ENCODE results near the gene LIN54.
A peak's percentile ranks its signal among the peaks of the same experiment; 100 is the strongest.
"Not testable (repeated sequence)": the region's sequence is repeated elsewhere in the genome, so short reads cannot be mapped to it uniquely, and the experiment has no call there.

LIN54 gene

DNA sequence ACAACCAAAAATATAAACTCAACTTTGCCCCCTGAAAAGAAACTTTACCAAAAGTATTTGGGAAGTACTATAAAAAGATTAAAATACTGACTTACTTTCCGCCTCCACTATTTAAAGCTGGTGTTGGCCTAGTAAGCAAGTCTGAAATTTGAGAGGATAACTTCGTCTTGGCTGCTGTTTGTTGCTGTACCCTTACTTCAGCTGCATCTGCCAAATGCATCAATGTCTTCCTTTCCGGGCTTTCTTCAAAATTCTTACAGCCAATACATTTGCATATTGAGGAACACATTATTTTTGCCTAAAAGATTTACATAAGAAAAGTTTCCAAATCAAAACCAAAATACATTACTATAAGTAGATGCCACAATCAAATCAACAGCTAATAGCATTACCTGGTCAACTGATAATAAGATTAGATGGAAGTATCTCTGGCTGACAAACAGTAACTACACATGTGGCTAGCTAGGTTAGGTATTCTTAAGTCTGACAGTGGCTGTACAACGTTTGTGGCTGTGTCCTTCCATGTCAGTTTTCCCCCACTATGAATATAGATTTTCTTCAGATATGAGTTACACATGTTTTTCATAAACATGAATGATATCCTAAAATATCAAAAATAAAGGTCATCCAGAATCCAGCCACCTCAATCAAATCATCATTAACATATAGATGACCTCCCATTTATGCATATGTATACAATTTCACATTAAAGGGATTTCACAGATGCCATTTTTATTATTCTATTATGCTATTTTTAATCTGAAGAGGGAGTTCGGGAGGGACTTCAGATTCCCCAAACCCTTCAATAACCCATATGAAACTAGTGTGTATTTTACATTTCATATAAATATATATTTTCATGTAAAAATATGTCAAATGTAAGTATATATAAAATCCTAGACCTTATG, 79.5 kb downstream of the LIN54 start:
- DNase-seq, result no peak

DNA sequence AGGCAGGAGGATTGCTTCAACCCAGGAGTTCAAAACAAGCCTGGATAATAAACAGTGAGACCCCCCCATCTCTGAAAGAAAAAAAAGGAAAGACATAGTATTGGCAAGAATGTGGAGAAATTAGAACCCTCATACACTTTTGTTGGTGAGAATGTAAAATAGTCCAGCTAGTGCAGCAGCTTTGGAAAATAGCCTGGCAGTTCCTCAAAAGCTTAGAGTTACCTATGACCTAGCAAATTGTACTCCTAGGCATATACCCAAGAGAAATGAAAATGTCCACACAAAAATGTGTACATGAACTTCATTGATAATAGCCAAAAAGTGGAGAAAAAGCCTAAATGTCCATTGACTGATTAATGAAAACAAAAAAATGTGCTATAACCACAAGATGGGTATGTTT, 88.8 kb downstream of the LIN54 start:
- DNase-seq, result no peak

DNA sequence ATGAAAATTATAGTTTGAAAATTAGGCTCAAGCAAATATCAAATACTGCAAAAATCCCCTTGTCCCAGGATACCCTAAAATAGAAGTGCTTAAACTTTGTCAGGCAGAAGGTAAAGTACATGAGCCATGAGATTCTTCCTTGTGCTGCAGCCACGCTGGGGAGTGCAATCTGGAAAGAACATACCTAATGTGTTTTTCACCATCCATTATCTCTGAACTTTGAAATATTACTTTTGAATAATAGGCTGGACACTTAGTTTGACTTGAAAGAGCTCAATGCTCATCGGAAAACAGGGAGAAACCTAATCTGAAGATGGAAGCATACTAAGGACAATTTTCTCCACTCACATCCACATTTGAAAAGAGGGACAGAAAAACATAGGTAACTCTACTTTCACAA, 91.2 kb downstream of the LIN54 start:
- no peak for DNase-seq

DNA sequence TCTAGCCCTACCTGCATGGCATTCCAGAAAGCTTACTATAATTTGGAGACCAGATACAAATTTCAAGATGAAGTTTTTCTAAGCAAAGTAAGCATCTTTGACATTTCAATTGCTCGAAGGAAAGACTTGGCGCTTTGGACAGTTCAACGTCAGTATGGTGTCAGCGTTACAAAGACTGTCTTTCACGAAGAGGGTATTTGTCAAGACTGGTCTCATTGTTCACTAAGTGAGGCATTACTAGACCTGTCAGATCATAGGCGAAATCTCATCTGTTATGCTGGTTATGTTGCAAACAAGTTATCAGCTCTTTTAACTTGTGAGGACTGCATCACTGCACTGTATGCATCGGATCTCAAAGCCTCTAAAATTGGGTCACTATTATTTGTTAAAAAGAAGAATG, 92.5 kb downstream of the LIN54 start:
- DNase-seq, result no peak

DNA sequence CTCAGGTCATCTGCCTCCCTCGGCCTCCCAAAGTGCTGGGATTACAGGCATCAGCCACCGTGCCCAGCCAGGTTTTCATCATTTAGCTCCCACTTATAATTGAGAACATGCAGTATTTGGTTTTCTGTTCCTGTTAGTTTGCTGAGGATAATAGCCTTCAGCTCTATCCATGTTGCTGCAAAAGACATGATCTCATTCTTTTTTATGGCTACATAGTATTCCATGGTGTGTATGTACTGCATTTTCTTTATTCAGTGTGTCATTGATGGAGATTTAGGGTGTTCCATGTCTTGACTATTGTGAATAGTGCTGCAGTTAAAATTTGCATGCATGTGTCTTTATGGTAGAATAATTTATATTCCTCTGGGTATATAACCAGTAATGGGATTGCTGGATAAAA, 96.7 kb downstream of the LIN54 start:
- not testable (repeated sequence) for DNase-seq

DNA sequence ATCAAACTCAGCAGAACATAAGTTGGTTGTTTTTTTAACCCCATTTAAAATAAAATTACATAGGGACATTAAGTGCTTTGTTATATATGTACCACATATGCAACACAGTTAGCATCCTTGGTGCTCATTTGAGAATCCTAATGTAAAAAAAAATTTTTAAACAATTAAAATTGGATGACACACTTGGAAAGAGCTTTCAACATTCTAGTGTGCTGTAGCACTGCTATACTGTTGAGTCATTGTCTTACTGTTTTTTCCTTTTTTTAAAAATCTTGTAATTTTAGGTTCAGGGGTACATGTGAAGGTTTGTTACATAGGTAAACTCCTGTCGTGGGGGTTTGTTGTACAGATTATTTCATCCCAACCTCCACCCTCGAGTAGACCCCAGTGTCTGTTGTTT, 97.3 kb downstream of the LIN54 start:
- no peak for DNase-seq

DNA sequence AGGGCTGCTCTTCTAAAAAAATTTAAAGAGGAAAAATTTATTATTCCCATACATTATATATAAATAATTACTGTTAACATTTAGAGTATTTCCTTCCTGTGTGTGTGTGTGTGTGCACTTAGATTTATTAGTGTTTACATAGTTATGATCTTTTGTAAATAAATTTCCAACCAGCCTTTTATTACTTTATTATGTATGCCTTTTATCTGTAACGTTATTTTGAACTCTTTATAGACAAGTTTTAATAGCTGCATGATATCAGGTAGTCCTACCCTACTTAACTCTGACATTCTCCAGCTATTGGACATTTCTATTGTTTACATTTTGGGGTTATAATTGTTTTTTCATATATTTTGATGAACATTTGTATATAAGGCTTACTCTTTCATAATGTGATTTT, 101.3 kb downstream of the LIN54 start:
- DNase-seq, result no peak

DNA sequence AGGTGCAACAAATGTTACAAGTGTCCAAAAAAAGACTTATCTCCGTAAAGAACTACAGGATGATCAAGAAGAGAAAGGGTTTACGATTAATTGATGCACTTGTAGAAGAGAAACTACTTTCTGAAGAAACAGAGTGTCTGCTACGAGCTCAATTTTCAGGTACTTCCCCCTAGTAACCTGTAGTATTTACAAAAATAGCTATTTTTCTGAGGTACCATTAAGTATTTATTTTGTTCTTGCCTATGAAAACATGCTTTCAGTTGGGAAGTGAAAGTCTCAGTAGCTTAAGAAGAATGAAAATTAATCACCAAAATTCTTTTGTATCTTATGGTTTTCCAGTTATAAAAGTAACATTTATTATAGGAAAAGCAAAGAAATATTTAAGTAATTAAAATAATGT, 104.2 kb downstream of the LIN54 start:
- no peak for DNase-seq

DNA sequence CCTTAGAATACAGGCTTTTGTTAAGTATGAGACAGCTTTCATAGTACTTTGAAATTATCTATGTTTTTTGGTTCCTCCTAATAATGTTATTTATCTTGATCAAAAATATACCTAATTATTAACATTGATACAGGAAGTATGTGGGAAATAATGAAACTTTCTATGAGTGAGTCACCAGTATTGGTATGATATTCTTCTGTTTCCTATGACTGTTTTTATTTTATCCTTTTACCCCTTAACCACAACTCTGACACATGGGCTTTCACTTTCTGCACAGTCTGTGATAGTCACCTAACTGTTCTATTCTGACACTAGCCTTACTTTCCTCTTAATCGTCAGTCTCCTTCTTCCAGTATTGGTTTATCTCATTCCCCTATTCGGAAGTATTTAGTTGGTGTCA, 105.4 kb downstream of the LIN54 start:
- peak in 1 of 2 experiments; percentile 25 for DNase-seq

DNA sequence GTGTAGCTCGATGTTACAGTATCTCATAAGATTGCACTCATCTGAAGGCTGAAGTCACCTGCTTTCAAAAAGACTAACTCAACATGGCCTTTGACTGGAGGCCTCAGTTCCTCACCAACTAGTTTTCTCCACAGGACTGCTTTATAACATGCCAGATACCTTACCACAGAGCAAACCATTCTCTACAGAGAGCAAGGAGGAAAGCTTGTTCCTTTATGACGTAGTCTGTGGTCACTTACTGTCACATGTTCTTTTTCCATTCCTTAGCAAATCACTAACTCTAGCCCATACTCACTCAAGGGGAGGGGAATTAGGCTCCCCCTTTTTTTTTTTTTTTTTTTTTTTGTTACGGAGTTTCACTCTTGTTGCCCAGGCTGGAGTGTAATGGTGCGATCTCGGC, 106.9 kb downstream of the LIN54 start:
- peak in 1 of 2 experiments; percentile 15 for DNase-seq

DNA sequence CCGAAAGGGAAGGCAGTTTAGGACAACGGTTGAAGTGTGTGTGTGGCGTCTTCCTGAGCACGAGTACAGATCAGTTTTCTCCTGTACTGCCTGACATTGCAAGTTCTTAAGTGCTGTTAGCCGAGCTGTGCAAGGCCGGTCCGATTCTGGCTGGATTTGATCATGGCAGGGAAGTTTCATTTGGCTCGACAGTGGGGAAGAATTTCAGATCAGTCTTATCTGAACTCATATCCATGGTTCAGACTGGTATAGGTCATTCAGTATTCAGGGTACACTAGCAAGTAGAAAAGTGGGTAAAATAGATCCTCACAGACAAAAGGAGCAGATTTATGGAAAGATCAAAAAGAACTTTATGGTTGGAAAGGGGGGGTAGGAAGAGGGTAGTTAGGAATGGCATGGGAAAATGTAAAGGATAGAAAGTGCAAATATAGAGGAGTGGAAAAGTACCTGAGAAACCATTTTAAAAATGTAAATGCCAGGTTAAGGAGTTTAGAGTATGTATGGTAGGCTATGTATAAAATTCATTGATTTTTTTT, 109.4 kb downstream of the LIN54 start:
- DNase-seq, result no peak

DNA sequence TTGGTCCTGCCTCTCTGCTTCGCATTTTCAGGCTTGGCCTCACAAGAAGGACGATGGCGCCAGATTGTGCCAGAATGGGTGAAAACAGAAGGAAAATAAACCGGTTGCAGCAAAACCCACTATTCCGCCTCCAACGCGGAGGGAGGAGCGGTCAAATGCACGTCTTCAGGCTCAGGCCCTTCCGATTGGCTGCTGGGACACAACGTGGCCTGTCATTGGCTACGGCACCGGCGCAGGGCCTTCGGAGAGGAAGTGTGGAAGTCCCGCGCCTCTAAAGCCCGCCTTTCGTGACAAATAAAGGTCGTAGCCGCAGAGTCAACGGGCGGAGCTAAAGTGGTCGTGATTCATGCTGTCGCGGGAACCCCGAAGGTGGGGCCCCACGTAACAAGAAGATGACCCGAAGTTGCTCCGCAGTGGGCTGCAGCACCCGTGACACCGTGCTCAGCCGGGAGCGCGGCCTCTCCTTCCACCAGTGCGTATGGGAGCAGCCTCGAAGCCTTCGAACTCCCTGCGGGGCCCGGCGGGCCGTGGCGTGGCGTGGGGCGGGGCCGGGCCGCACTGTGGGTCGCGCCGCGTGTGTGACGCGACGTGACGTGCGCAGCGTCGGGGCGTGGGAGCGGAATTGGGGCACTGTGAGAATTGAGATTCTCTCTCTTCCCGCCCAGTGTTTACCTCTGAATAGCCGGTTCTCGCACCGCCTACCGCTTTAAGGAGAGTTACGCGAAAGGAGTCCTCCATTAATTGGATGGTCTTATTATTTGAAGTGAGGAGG, 110.0 kb downstream of the LIN54 start, which contains the start of gene THAP9:
Gene THAP9, plus strand, starts transcription at position 325 of the 772 bp plus-strand sequence. Its CDS starts 68 bp downstream, at position 393.
- peak; percentile 98 for DNase-seq

DNA sequence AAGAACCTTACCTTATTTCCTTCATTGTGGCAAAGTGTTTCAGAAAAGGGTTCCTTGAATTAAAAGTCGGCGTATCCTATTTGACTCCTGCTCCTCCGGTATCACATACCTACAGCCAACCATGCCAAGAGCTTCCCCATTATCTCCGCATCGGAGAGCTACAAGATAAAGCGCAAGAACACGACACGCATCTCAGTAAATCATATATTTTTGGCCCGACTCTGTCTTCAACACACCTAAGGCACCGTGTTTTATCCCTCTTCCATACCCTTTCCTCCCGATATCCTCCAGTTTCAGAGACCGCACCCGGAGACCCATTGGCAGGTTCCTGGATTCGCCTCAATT, 110.6 kb downstream of the LIN54 start:
- DNase-seq, result peak; percentile 36 to 53

DNA sequence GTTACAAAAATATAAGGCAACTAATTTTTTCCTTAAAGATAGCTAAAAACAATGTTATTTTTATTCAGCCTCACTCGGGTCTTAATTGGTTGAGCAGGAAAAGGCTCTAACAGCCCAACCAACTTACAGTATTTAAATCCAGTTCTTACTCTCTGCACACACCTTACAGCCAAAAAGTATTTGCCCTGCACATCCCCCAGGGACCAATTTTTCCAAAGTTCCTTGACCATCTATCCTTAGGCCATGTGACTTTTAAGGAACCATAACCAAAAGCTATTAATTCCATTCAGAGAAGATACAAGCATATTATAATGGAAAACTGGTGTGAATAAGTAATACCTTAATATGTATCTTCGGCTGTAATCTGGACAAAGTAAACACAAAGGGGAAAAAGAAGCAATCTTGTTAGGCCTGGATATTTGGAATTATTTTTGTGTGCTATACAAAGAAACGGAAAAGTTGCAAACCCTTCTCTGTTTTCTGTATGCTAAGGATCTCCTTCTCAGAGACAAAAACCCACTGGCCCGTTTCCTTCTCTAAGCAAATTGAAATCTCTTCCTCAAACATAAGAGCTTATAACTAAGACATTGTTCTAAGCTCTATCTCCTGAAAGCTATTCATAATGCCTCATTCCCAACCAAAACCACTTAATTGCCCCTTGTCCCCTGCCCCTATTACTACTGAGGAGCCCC, 111.1 kb downstream of the LIN54 start:
- DNase-seq, result no peak

DNA sequence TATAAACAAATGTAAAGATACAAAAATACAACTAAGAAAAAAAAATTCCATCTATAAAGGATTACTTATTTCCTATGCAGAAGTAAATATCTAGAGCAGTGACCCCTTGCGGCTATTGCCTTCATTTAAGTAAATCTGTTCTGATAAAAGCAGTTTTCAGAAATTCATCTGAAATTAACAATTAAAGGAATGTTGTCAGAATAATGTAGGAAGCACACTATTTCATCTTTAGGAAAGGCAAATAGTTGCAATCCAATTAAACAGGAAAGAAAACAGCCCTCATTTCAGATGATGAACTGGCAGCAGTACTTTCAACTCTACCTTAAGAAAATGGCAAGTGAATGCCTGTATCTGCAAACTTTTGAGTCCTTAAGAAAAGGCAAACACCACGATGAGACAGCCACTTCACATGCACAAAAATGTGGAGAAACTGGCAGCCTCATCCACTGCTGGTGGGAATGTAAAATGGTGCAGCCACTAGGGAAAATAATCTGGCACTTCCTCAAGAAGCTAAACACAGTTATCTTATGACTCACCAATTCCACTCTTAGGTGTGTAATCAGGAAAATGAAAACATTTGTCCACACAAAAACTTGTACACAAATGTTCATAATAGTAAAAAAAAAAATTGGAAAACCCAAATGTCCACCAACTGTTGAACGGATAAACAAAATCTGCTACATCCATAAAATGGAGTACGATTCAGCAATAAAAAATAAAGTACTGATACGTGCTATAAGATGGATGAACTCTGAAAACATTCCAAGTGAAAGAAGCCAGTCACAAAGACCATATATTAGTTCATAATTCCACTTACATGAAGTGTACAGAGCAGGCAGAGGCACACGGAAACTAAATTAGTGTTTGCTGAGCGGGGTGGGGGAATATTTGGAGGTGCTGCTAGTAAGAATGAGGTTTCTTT, 112.0 kb downstream of the LIN54 start:
- peak; percentile 50 to 56 for DNase-seq

DNA sequence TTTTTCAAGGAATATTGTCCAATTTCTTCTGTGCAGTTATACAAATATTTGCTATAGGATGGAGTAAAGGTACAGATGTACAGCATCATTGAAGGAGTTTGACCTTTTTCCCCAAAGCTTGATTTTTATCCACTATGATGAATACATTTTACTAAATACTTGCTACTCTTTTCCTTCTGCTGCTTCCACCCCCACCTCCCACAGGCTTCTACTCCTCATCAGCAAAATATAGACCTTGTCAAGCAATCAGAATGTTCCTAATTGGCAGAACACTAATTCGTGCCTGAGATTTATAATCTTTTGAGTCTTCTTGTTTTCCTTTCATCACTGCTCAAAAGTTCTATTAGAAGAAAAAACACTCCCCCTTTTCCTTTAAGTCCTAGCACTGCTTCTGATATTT, 113.9 kb downstream of the LIN54 start:
- no peak for DNase-seq

DNA sequence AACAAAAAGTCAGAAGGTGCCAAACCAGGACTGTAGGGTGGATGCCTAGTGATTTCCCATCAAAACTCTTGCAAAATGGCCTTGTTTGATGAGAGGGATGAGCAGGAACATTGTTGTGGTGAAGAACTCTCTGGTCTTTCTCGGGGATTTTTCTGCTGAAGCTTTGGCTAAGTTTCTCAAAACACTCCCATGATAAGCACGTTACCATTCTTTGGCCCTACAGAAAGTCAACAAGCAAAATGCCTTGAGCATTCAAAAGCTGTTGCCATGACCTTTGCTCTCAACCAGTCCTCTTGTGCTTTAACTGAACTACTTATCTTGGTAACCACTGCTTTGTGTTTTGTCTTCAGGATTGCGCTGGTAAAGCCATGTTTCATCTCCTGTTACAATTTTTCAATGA, 116.7 kb downstream of the LIN54 start:
- no peak for DNase-seq

DNA sequence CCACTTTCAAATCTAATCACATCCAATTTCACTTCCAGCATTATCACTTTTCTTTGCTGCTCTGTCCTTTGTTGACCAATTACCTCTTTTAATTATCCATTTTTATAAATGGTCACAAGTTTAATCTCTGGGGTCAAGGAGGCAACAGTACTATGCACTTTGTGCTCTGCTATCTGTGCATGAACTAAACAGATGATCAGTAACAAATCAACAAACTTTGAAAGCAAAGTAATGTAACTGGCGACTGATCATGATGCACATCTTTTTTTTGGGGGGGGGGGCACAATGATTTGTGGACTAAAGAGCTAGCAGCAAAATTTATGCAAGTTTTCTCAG, 118.2 kb downstream of the LIN54 start:
- DNase-seq, result no peak

DNA sequence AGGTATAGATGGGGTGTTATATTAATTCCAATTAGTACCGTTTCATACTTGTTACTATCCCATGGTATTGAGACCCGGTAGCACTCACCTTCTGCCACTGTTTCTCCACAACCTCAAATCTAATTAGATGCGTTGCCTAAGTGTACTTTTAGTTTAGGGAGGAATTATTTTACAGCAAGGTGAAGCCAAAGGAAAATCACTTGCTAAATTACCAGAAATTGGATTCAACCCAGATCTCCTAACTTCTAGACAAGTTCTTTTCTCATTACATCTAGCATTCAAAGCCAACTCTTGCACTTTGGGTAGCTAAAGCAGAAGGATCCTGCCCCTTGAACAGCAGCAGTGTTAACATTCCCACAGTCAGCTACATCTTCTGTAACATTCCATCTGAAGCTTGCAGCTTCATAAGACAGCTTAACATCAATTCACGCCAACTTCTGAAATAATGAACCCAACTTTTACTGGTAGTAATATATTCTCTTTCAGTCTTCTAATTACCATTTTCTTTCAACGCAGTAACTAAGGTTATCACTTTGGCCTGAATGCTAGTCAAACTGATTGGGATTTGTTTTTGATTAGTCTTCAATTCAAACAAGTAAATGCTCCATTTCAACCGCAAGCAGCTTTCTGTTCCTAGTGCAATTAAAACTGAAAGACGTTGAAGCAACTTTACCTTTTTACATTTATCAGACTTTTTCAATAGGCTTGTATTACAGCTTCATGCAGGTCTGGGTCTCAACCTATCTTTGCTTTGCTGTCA, 118.7 kb downstream of the LIN54 start:
- DNase-seq, result no peak

DNA sequence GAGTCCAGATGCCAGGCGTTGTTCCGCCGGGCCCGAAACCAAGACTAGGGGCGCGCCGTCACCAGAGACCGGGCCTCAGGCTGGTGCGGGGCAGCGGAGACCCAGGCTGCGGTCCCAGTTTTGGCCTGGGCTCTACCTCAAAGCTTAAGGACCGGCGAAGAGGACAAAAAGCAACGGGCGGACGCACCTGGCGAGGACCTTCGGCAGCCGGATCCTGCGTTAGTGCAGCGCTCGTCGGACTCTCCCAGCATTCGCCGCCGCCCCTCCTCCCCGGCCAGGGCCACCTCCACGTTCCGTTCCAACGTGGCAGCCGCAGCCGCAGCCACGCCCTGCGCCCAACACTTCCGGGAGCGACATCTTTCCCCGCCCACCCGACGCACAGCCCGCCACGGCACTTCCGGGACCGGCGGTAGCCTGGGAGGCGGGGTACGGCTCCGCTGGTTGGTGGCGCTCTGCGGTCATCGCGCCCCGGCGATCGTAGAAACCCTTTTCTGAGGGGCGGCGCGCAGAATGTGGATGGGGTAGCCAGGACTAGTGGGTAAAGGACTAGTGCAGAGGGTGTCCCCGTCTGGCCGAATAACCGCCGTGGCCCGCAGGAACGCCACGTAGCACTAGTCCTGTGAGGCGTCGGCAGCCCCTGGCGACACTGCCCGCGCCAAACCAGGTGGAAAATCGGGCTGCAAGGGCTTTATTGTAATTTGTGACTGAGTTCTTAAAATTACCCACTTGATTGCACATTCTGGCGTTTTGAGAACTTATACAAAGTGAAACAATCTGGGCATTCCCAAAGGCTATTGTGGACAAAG, 119.5 kb downstream of the LIN54 start, which contains the start of gene SEC31A:
Gene SEC31A, minus strand, starts transcription at position 253 of the 806 bp plus-strand sequence. CDS start 9,217 bp downstream, outside the sequence.
- DNase-seq, result peak; percentile 91 to 92

All from AML-193 (cell line).